K562 (cell line): Measurements from ENCODE around the gene R3HDM2. TPM values are rescaled to one million over a fixed set of nuclear protein-coding genes. Genes with fewer than 3 reads are reported as not detected.

Source experiments
- ARID2 ChIP-seq: fragments of 450-650 bp; IDR thresholded peaks from 2 replicates; pipeline ENCODE4 v1.6.1; 2017; ENCODE audit warnings: antibody characterized with exemption, mild to moderate bottlenecking
- CCAR2 ChIP-seq: fragments of 200-400 bp; formaldehyde crosslinking; IDR thresholded peaks from 2 replicates; pipeline ENCODE4 v1.6.1; 2017; ENCODE audit warnings: mild to moderate bottlenecking, low read depth, low read length
- FOXP1 ChIP-seq: sonication (generic); formaldehyde crosslinking; IDR thresholded peaks from 2 replicates; pipeline ENCODE4 v1.8.0; 2022; ENCODE audit warnings: mild to moderate bottlenecking, missing genetic modification reagents
- HDAC1 ChIP-seq, 2 experiments: fragments of 450-650 bp; IDR thresholded peaks; 2 replicates each; pipeline ENCODE4 v1.6.1; 2016 to 2017; ENCODE audit warnings: inconsistent platforms in 1 of 2, mild to moderate bottlenecking in 1 of 2, moderate library complexity in 1 of 2
- HDGF ChIP-seq: fragments of 450-650 bp; IDR thresholded peaks from 2 replicates; pipeline ENCODE4 v1.6.1; 2016
- HMGXB4 ChIP-seq: sonication (generic); formaldehyde crosslinking; IDR thresholded peaks from 2 replicates; pipeline ENCODE4 v1.8.1; 2023; ENCODE audit warnings: mild to moderate bottlenecking, missing genetic modification reagents
- IFI16 ChIP-seq: fragments of 250-450 bp; sonication (Bioruptor Pico); IDR thresholded peaks from 2 replicates; pipeline ENCODE4 v2.1.2; 2022; ENCODE audit warnings: mild to moderate bottlenecking, inconsistent platforms
- MTF1 ChIP-seq: fragments of 250-450 bp; sonication (Bioruptor Pico); IDR thresholded peaks from 2 replicates; pipeline ENCODE4 v1.9.0; 2021; ENCODE audit warnings: moderate library complexity, mild to moderate bottlenecking, inconsistent platforms, borderline replicate concordance
- NR2C2 ChIP-seq, 2 experiments: fragments of 200-800 bp in 1 of 2; sonication (Bioruptor generic) in 1 of 2; sonication (generic) in 1 of 2; formaldehyde crosslinking in 1 of 2; IDR thresholded peaks; 2 replicates each; pipeline versions ENCODE4 v1.6.1 to v1.8.0; 2016 to 2022; ENCODE audit warnings: mild to moderate bottlenecking in 1 of 2, missing compliant biosample characterization in 1 of 2, missing genetic modification characterization in 1 of 2, missing genetic modification reagents in 1 of 2
- RFX7 ChIP-seq: fragments of 250-450 bp; sonication (Bioruptor Pico); IDR thresholded peaks from 2 replicates; pipeline ENCODE4 v1.5.1; 2021; ENCODE audit warnings: mild to moderate bottlenecking
- SMAD1 ChIP-seq: fragments of 150-350 bp; IDR thresholded peaks from 2 replicates; pipeline ENCODE4 v1.6.1; 2014; ENCODE audit warnings: low read length, low read depth; ENCODE audit not compliant: partially characterized antibody
- TBP ChIP-seq: optimal IDR thresholded peaks from 2 replicates; pipeline ENCODE3; 2011; ENCODE audit warnings: low read depth, low read length, improper control_type of control experiment
- TOE1 ChIP-seq, 2 experiments: fragments of 450-650 bp in 1 of 2; sonication (generic) in 1 of 2; formaldehyde crosslinking in 1 of 2; IDR thresholded peaks; 2 replicates each; pipeline versions ENCODE4 v1.7.1 to v1.8.0; 2016 to 2022; ENCODE audit warnings: borderline replicate concordance in 2 of 2, mild to moderate bottlenecking in 2 of 2, antibody characterized with exemption in 1 of 2, inconsistent platforms in 1 of 2, low read depth in 1 of 2, missing genetic modification reagents in 1 of 2, moderate library complexity in 1 of 2
- ZBTB8A ChIP-seq: fragments of 450-650 bp; IDR thresholded peaks from 2 replicates; pipeline ENCODE4 v1.6.1; 2018; ENCODE audit warnings: mild to moderate bottlenecking, moderate library complexity; ENCODE audit not compliant: partially characterized antibody
- ZNF121 ChIP-seq: sonication (generic); formaldehyde crosslinking; conservative IDR thresholded peaks from 2 replicates; pipeline ENCODE4 v1.8.0; 2022; ENCODE audit warnings: missing genetic modification reagents
- ZNF197 ChIP-seq: fragments of 200-800 bp; sonication (Bioruptor generic); IDR thresholded peaks from 2 replicates; pipeline ENCODE4 v1.6.1; 2016; ENCODE audit warnings: low read depth, missing genetic modification characterization, missing compliant biosample characterization
- ZNF398 ChIP-seq: fragments of 250-450 bp; sonication (Bioruptor Pico); IDR thresholded peaks from 2 replicates; pipeline ENCODE4 v1.8.0; 2021; ENCODE audit warnings: moderate library complexity, mild to moderate bottlenecking, inconsistent platforms
- ZNF639 ChIP-seq, 2 experiments: fragments of 200-800 bp in 1 of 2; sonication (Bioruptor generic) in 1 of 2; sonication (generic) in 1 of 2; formaldehyde crosslinking in 1 of 2; IDR thresholded peaks in 1 of 2; conservative IDR thresholded peaks in 1 of 2; 2 replicates each; pipeline versions ENCODE4 v1.5.0 to v1.6.1; 2016 to 2020; ENCODE audit warnings: missing compliant biosample characterization in 1 of 2, missing genetic modification characterization in 1 of 2, missing genetic modification reagents in 1 of 2
- ZNF76 ChIP-seq: fragments of 250-450 bp; sonication (Bioruptor Pico); IDR thresholded peaks from 2 replicates; pipeline ENCODE4 v1.4.0; 2020; ENCODE audit warnings: mild to moderate bottlenecking, moderate library complexity, borderline replicate concordance
- polyA plus RNA-seq, 8 experiments: library from polyadenylated mRNA; depleted of rRNA in 4 of 8; stranded (reverse) in 5 of 8; unstranded in 3 of 8; fragments of >200 nt; fragmentation: Nextera tagmentation in 2 of 8; fragmentation: Illumina TruSeq in 1 of 8; extraction: Ambion mirVana in 2 of 8; extraction: Trizol in 1 of 8; gene quantifications; 2 replicates each; pipeline versions ENCODE4 v1.2.1 to v1.2.3, GENCODE V29; 2011 to 2014; ENCODE audit warnings: inconsistent platforms in 1 of 8, missing spikeins in 1 of 8
- total RNA-seq, 7 experiments: library from RNA; depleted of rRNA in 6 of 7; stranded (reverse); fragments of >200 nt in 6 of 7; fragmentation: Illumina TruSeq in 2 of 7; extraction: Trizol in 2 of 7; gene quantifications; 2 replicates each; pipeline versions ENCODE4 v1.2.1 to v1.2.3, GENCODE V29; 2011 to 2021; ENCODE audit warnings: low replicate concordance in 1 of 7
- TF ChIP-seq, protein P1 (sequence below): sonication (generic); formaldehyde crosslinking; IDR thresholded peaks from 2 replicates; pipeline ENCODE4 v1.5.0; 2020; ENCODE audit warnings: missing genetic modification reagents

The R3HDM2 gene
- total and polyA plus RNA-seq, 9 of the 15 experiments (the other 6 are each of a cell fraction or from before 2014, with no cell fraction given), result 3.3 to 18.8 (median 9.0) TPM

DNA sequence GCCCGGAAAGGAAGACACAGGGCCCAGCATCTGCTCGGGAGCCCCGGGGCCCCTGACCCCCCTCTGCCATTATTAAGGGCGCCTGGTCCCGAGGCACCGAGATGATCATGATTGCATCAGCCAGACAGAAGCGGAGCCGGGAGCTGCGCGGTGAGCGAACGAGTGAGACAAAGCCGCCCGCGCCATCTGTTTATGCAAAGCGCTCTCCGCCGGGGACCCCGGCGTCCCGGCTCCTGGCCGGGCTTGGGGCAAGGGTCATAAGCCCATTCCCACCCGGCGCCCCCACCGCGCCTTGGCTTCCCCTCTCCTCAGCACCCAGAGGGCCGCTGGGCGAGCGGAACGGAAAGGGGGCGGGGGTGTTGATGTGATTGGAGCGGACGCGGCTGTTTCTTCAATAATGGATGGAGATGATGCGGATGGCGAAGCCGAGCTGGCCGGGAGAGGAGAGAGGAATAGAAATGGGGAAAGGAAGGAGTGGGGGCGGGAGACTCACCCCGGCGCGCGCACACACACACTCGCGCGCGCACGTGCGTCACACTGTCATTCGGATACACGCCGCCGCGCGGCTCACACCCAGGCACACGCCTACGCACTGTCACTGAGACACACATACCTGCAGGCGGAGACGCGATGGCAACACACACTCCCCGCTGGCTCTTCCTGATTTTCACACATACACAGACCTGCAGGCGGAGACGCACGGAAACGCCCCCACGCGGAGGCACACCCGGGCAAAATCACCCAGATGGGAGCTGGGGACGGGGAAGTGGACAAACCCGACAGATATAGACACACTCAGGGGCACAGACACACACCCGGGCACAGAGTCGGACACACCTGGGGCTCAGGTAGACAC lies 190.5 kb downstream of the R3HDM2 start (continued):
- TF ChIP-seq ZNF197 (CRISPR knock-in tag) (no peak), NR2C2 (CRISPR knock-in tag; IDR thresholded peaks at IDR 0.05) (peak; percentile 75; the same call in 1 of the 2 replicates), NR2C2 (tag; IDR thresholded peaks at IDR 0.05) (no peak), HDAC1 (IDR thresholded peaks at IDR 0.05) (peak in 1 of 2 experiments; percentile 81; a peak in 2 of 4 replicates), ARID2 (no peak), TBP (no peak), ZNF121 (CRISPR knock-in tag) (no peak), TOE1 (IDR thresholded peaks at IDR 0.05; ENCODE audit: borderline replicate concordance) (peak; percentile 14; the same call in 1 of the 2 replicates), TOE1 (CRISPR knock-in tag; IDR thresholded peaks at IDR 0.05; ENCODE audit: borderline replicate concordance, low read depth) (0 out of 2 replicates have a peak, but pooled peaks have one; percentile 49), HMGXB4 (CRISPR knock-in tag) (no peak), IFI16 (no peak), HDGF (no peak), MTF1 (no peak), ZNF398 (CRISPR knock-in tag) (no peak), CCAR2 (no peak), ZNF639 (CRISPR knock-in tag; conservative IDR thresholded peaks at IDR 0.05 in 1 of 2, IDR thresholded peaks at IDR 0.05 in 1 of 2) (no peak), SMAD1 (no peak), FOXP1 (no peak), ZBTB8A (no peak), RFX7 (CRISPR knock-in tag) (no peak), ZNF76 (no peak)
- TF ChIP-seq, protein P1, sequence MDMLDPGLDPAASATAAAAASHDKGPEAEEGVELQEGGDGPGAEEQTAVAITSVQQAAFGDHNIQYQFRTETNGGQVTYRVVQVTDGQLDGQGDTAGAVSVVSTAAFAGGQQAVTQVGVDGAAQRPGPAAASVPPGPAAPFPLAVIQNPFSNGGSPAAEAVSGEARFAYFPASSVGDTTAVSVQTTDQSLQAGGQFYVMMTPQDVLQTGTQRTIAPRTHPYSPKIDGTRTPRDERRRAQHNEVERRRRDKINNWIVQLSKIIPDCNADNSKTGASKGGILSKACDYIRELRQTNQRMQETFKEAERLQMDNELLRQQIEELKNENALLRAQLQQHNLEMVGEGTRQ, result peak; percentile 19; the same call in 1 of the 2 replicates
